WERI-Rb-1 (cell line): ENCODE measurements around the gene DPP9.

Source experiments
- DNase-seq: peaks from one replicate; pipeline ENCODE4 v3.0.0-alpha.2; 2020
- H3K27ac ChIP-seq: fragments of 250-450 bp; sonication (Bioruptor Pico); 2 replicates; pipeline ENCODE4 v1.5.1; 2020; ENCODE audit warnings: mild to moderate bottlenecking, moderate library complexity
- H3K27me3 ChIP-seq: fragments of 250-450 bp; sonication (Bioruptor Pico); 2 replicates; pipeline ENCODE4 v1.5.1; 2021; ENCODE audit warnings: mild to moderate bottlenecking, low read depth, moderate library complexity; ENCODE audit not compliant: insufficient read depth, severe bottlenecking
- H3K36me3 ChIP-seq: fragments of 250-450 bp; sonication (Bioruptor Pico); 2 replicates; pipeline ENCODE4 v1.5.1; 2020; ENCODE audit warnings: mild to moderate bottlenecking, moderate library complexity
- H3K4me3 ChIP-seq: 2 replicates; pipeline ENCODE4 v1.5.1; 2011; ENCODE audit warnings: low read depth, mild to moderate bottlenecking, control low read depth, low read length
- H3K9me3 ChIP-seq: fragments of 250-450 bp; sonication (Bioruptor Pico); 2 replicates; pipeline ENCODE4 v1.5.1; 2021; ENCODE audit warnings: mild to moderate bottlenecking, moderate library complexity; ENCODE audit not compliant: severe bottlenecking
- CTCF ChIP-seq: IDR thresholded peaks from 2 replicates; pipeline ENCODE4 v1.5.1; 2011; ENCODE audit warnings: low read depth, mild to moderate bottlenecking, control low read depth, inconsistent platforms, low read length

Gene DPP9

GRCh38 chr19:4710281-4710600 lies 13.4 kb downstream of the DPP9 start:
- Histone ChIP-seq H3K4me3 (no peak overlapping the region), H3K27me3 (no peaks in the 10 kb centered on the region), H3K36me3 (peaks cover 61% of the 10 kb centered on the region), H3K27ac (peak overlapping the region; percentile 70), H3K9me3 (no peaks in the 10 kb centered on the region)
- TF ChIP-seq CTCF = no peak
- no peak for DNase-seq

GRCh38 chr19:4709440-4710280 lies 14.0 kb downstream of the DPP9 start:
- Histone ChIP-seq H3K27me3 (no peaks in the 10 kb centered on the region), H3K4me3 (no peak overlapping the region), H3K36me3 (peaks cover 58% of the 10 kb centered on the region), H3K9me3 (no peaks in the 10 kb centered on the region), H3K27ac (peak overlapping the region; percentile 70)
- no peak for DNase-seq
- TF ChIP-seq CTCF = no peak

- H3K36me3 ChIP-seq = peaks cover 54% of the 10 kb centered on the region
- H3K9me3 ChIP-seq = no peaks in the 10 kb centered on the region
- TF ChIP-seq CTCF = no peak
Observed at GRCh38 chr19:4707956-4708650, 15.5 kb downstream of the DPP9 start.

GRCh38 chr19:4707322-4707721 lies 16.3 kb downstream of the DPP9 start:
- H3K9me3 ChIP-seq = no peaks in the 10 kb centered on the region
- peaks cover 52% of the 10 kb centered on the region for H3K36me3 ChIP-seq
- H3K27me3 ChIP-seq = no peaks in the 10 kb centered on the region
- TF ChIP-seq CTCF = no peak
- no peak overlapping the region for H3K4me3 ChIP-seq
- no peak overlapping the region for H3K27ac ChIP-seq
- DNase-seq = no peak

More at GRCh38 chr19:4707956-4708650, 15.5 kb downstream of the DPP9 start:
- Histone ChIP-seq H3K27me3 (no peaks in the 10 kb centered on the region), H3K4me3 (no peak overlapping the region), H3K27ac (no peak overlapping the region)
- no peak for DNase-seq

- no peak for TF ChIP-seq CTCF
- Histone ChIP-seq H3K4me3 (no peak overlapping the region), H3K27me3 (no peaks in the 10 kb centered on the region), H3K27ac (no peak overlapping the region), H3K9me3 (no peaks in the 10 kb centered on the region), H3K36me3 (peaks cover 54% of the 10 kb centered on the region)
- DNase-seq = no peak
Observed at GRCh38 chr19:4705413-4706131, 18.1 kb downstream of the DPP9 start.
